ENCODE measurements around the gene MAP3K7CL.

The MAP3K7CL gene

GRCh38 chr21:29175408-29176134 is 45.1 kb downstream of the MAP3K7CL start:
- DNase-seq (ENCODE audit: low read depth): peak; percentile 23
- H3K4me3 ChIP-seq (ENCODE audit: low read length): no peak overlapping the region
- no peak for TF ChIP-seq CTCF (conservative IDR thresholded peaks at IDR 0.05; ENCODE audit: low read length)

- no peak overlapping the region for H3K4me3 ChIP-seq (ENCODE audit: low read length)
- no peak for DNase-seq (ENCODE audit: low read depth)
- no peak for TF ChIP-seq CTCF (conservative IDR thresholded peaks at IDR 0.05; ENCODE audit: low read length)
Observed at GRCh38 chr21:29176471-29177120, 46.2 kb downstream of the MAP3K7CL start.

- H3K4me3 ChIP-seq (ENCODE audit: low read length): no peak overlapping the region
- no peak for TF ChIP-seq CTCF (conservative IDR thresholded peaks at IDR 0.05; ENCODE audit: low read length)
- no peak for DNase-seq (ENCODE audit: low read depth)
Observed at GRCh38 chr21:29177800-29178199, 47.4 kb downstream of the MAP3K7CL start.

- DNase-seq (ENCODE audit: low read depth): no peak
- TF ChIP-seq CTCF (conservative IDR thresholded peaks at IDR 0.05; ENCODE audit: low read length): no peak
- no peak overlapping the region for H3K4me3 ChIP-seq (ENCODE audit: low read length)
Observed at GRCh38 chr21:29178926-29179325, 48.5 kb downstream of the MAP3K7CL start.

GRCh38 chr21:29179503-29179902 is 49.1 kb downstream of the MAP3K7CL start:
- no peak for DNase-seq (ENCODE audit: low read depth)
- TF ChIP-seq CTCF (conservative IDR thresholded peaks at IDR 0.05; ENCODE audit: low read length): no peak
- H3K4me3 ChIP-seq (ENCODE audit: low read length): no peak overlapping the region

- peak overlapping the region; percentile 58 for H3K4me3 ChIP-seq (ENCODE audit: low read length)
- TF ChIP-seq CTCF (conservative IDR thresholded peaks at IDR 0.05; ENCODE audit: low read length): no peak
- DNase-seq (ENCODE audit: low read depth): peak; percentile 89
Observed at GRCh38 chr21:29181799-29182470, 51.5 kb downstream of the MAP3K7CL start.
